Glomerular visceral epithelial cell (primary cell): ENCODE results near the gene HEY2.
A peak's percentile ranks its signal among the peaks of the same experiment; 100 is the strongest.

Source experiments
- DNase-seq: peaks from one replicate; pipeline ENCODE4 v3.0.0-alpha.2; 2016; ENCODE audit errors: extremely low spot score

The HEY2 gene

GRCh38 chr6:125795301-125795700 is 45.9 kb downstream of the HEY2 start:
- no peak for DNase-seq

- DNase-seq, result no peak
Observed at GRCh38 chr6:125797120-125797885, 47.9 kb downstream of the HEY2 start.

GRCh38 chr6:125797886-125798444 is 48.5 kb downstream of the HEY2 start:
- DNase-seq, result no peak

GRCh38 chr6:125798734-125799508 is 49.5 kb downstream of the HEY2 start:
- DNase-seq, result no peak

GRCh38 chr6:125802383-125802782 is 53.0 kb downstream of the HEY2 start:
- DNase-seq, result no peak

- DNase-seq, result no peak
Observed at GRCh38 chr6:125802943-125803377, 53.5 kb downstream of the HEY2 start.

GRCh38 chr6:125804264-125804663 is 54.8 kb downstream of the HEY2 start:
- no peak for DNase-seq

GRCh38 chr6:125804866-125805425 is 55.5 kb downstream of the HEY2 start:
- peak; percentile 17 for DNase-seq

GRCh38 chr6:125806813-125807212 is 57.4 kb downstream of the HEY2 start:
- DNase-seq, result no peak

GRCh38 chr6:125807293-125807692 is 57.9 kb downstream of the HEY2 start:
- DNase-seq, result no peak

- DNase-seq, result peak; percentile 40
Observed at GRCh38 chr6:125808060-125808459, 58.6 kb downstream of the HEY2 start.

GRCh38 chr6:125808591-125808990 is 59.2 kb downstream of the HEY2 start:
- DNase-seq, result no peak

- DNase-seq, result no peak
Observed at GRCh38 chr6:125809570-125810170, 60.2 kb downstream of the HEY2 start.

- DNase-seq, result no peak
Observed at GRCh38 chr6:125810445-125810844, 61.0 kb downstream of the HEY2 start.
